ENCODE results near the gene AGO3.
A peak's percentile ranks its signal among the peaks of the same experiment; 100 is the strongest.
"Not testable (repeated sequence)": the region's sequence is repeated elsewhere in the genome, so short reads cannot be mapped to it uniquely, and the experiment has no call there.

AGO3 gene

GRCh38 chr1:35930593-35931445 is at the start of gene AGO3:
Gene AGO3, plus strand, starts transcription at chr1:35931105. Its CDS starts 322 bp downstream, at chr1:35931427.
- peak; percentile 75 for DNase-seq

- DNase-seq = no peak
Observed at GRCh38 chr1:35881850-35882273, 49.0 kb upstream of the AGO3 start.

GRCh38 chr1:35882586-35882944 is 48.3 kb upstream of the AGO3 start:
- no peak for DNase-seq

GRCh38 chr1:35882945-35883634 is 47.8 kb upstream of the AGO3 start, which contains the start of gene AGO1:
Gene AGO1, plus strand, starts transcription at chr1:35883209. Its CDS starts 213 bp downstream, at chr1:35883422.
- DNase-seq = peak; percentile 69

- DNase-seq = no peak
Observed at GRCh38 chr1:35883635-35884101, 47.2 kb upstream of the AGO3 start.

GRCh38 chr1:35884934-35885333 is 46.0 kb upstream of the AGO3 start:
- no peak for DNase-seq

- DNase-seq = no peak
Observed at GRCh38 chr1:35885961-35886558, 44.8 kb upstream of the AGO3 start.

GRCh38 chr1:35886577-35887431 is 44.1 kb upstream of the AGO3 start:
- no peak for DNase-seq

- no peak for DNase-seq
Observed at GRCh38 chr1:35887508-35887907, 43.4 kb upstream of the AGO3 start.

GRCh38 chr1:35888255-35888654 is 42.6 kb upstream of the AGO3 start:
- no peak for DNase-seq

GRCh38 chr1:35888981-35889380 is 41.9 kb upstream of the AGO3 start:
- not testable (repeated sequence) for DNase-seq

- no peak for DNase-seq
Observed at GRCh38 chr1:35893051-35893879, 37.6 kb upstream of the AGO3 start.

GRCh38 chr1:35894183-35894582 is 36.7 kb upstream of the AGO3 start:
- DNase-seq = no peak

GRCh38 chr1:35894656-35895055 is 36.2 kb upstream of the AGO3 start:
- no peak for DNase-seq

- DNase-seq = no peak
Observed at GRCh38 chr1:35899941-35900340, 31.0 kb upstream of the AGO3 start.

- no peak for DNase-seq
Observed at GRCh38 chr1:35901235-35901634, 29.7 kb upstream of the AGO3 start.

- DNase-seq = no peak
Observed at GRCh38 chr1:35902671-35903070, 28.2 kb upstream of the AGO3 start.

- no peak for DNase-seq
Observed at GRCh38 chr1:35914717-35915116, 16.2 kb upstream of the AGO3 start.

GRCh38 chr1:35915693-35916092 is 15.2 kb upstream of the AGO3 start:
- DNase-seq = no peak

GRCh38 chr1:35923791-35924221 is 7.1 kb upstream of the AGO3 start:
- DNase-seq = no peak

- no peak for DNase-seq
Observed at GRCh38 chr1:35924838-35925237, 6.1 kb upstream of the AGO3 start.

GRCh38 chr1:35925741-35926140 is 5.2 kb upstream of the AGO3 start:
- no peak for DNase-seq

All from KG1 (cell line).